ENCODE data around the gene PCNX2. TPM values are rescaled to one million over a fixed set of nuclear protein-coding genes. Genes with fewer than 3 reads are reported as not detected.

Gene PCNX2
- total RNA-seq, 1 experiment from 2014 or later = 96.2 TPM

- no peaks in the 10 kb centered on the region for H3K27me3 ChIP-seq (ENCODE audit: low read length)
- no peak overlapping the region for H2AFZ ChIP-seq (ENCODE audit: low read length)
- H3K4me3 ChIP-seq (ENCODE audit: low read length) = no peak overlapping the region
- no peaks in the 10 kb centered on the region for H3K4me1 ChIP-seq (ENCODE audit: low read length)
- H3K36me3 ChIP-seq (ENCODE audit: insufficient read depth, low read length) = peaks cover 17% of the 10 kb centered on the region; the same call in 1 of the 2 replicates
- no peak overlapping the region for H3K9ac ChIP-seq (ENCODE audit: low read length)
- no peaks in the 10 kb centered on the region for H3K9me3 ChIP-seq (ENCODE audit: low read length)
- H4K20me1 ChIP-seq (ENCODE audit: insufficient read depth, low read depth, low read length) = no peaks in the 10 kb centered on the region
- DNase-seq = no peak
- no peaks in the 10 kb centered on the region for H3K79me2 ChIP-seq (ENCODE audit: low read length)
- H3K9me2 ChIP-seq (replicated peaks; ENCODE audit: insufficient read depth, low read length) = no peaks in the 10 kb centered on the region
- no peak overlapping the region for H3K27ac ChIP-seq (ENCODE audit: low read length)
- no peak overlapping the region for H3K4me2 ChIP-seq (ENCODE audit: low read depth, low read length, poor library complexity, severe bottlenecking)
These were observed 77.7 kb downstream of the PCNX2 start for GRCh38 chr1:233217832-233218231.

- DNase-seq = no peak
- Histone ChIP-seq H3K4me2 (ENCODE audit: low read depth, low read length, poor library complexity, severe bottlenecking) (no peak overlapping the region), H2AFZ (ENCODE audit: low read length) (no peak overlapping the region), H3K4me3 (ENCODE audit: low read length) (no peak overlapping the region), H3K36me3 (ENCODE audit: insufficient read depth, low read length) (peaks cover 11% of the 10 kb centered on the region; the same call in 1 of the 2 replicates), H3K4me1 (ENCODE audit: low read length) (no peaks in the 10 kb centered on the region), H3K9me2 (replicated peaks; ENCODE audit: insufficient read depth, low read length) (no peaks in the 10 kb centered on the region), H3K79me2 (ENCODE audit: low read length) (no peaks in the 10 kb centered on the region), H3K27me3 (ENCODE audit: low read length) (no peaks in the 10 kb centered on the region), H4K20me1 (ENCODE audit: insufficient read depth, low read depth, low read length) (no peaks in the 10 kb centered on the region), H3K9me3 (ENCODE audit: low read length) (no peaks in the 10 kb centered on the region), H3K9ac (ENCODE audit: low read length) (no peak overlapping the region), H3K27ac (ENCODE audit: low read length) (no peak overlapping the region)
These were observed 79.5 kb downstream of the PCNX2 start for GRCh38 chr1:233216009-233216408.

GRCh38 chr1:233215135-233215760 lies 80.3 kb downstream of the PCNX2 start:
- peaks cover 7% of the 10 kb centered on the region; the same call in 1 of the 2 replicates for H3K36me3 ChIP-seq (ENCODE audit: insufficient read depth, low read length)
- H4K20me1 ChIP-seq (ENCODE audit: insufficient read depth, low read depth, low read length) = no peaks in the 10 kb centered on the region
- H3K9ac ChIP-seq (ENCODE audit: low read length) = no peak overlapping the region

GRCh38 chr1:233211595-233211994 lies 83.9 kb downstream of the PCNX2 start:
- H4K20me1 ChIP-seq (ENCODE audit: insufficient read depth, low read depth, low read length) = no peaks in the 10 kb centered on the region
- H3K27me3 ChIP-seq (ENCODE audit: low read length) = no peaks in the 10 kb centered on the region
- H3K9me3 ChIP-seq (ENCODE audit: low read length) = no peaks in the 10 kb centered on the region
- 0 out of 2 replicates have a peak, but pooled peaks cover 5% of the 10 kb centered on the region for H3K36me3 ChIP-seq (ENCODE audit: insufficient read depth, low read length)
- H3K9ac ChIP-seq (ENCODE audit: low read length) = no peak overlapping the region
- H3K4me3 ChIP-seq (ENCODE audit: low read length) = no peak overlapping the region
- no peak overlapping the region for H3K4me2 ChIP-seq (ENCODE audit: low read depth, low read length, poor library complexity, severe bottlenecking)
- H3K79me2 ChIP-seq (ENCODE audit: low read length) = no peaks in the 10 kb centered on the region
- no peaks in the 10 kb centered on the region for H3K9me2 ChIP-seq (replicated peaks; ENCODE audit: insufficient read depth, low read length)
- H3K27ac ChIP-seq (ENCODE audit: low read length) = no peak overlapping the region
- H2AFZ ChIP-seq (ENCODE audit: low read length) = no peak overlapping the region
- no peaks in the 10 kb centered on the region for H3K4me1 ChIP-seq (ENCODE audit: low read length)
- DNase-seq = no peak

More at GRCh38 chr1:233215135-233215760, 80.3 kb downstream of the PCNX2 start:
- Histone ChIP-seq H3K79me2 (ENCODE audit: low read length) (no peaks in the 10 kb centered on the region), H2AFZ (ENCODE audit: low read length) (no peak overlapping the region), H3K4me1 (ENCODE audit: low read length) (no peaks in the 10 kb centered on the region), H3K9me2 (replicated peaks; ENCODE audit: insufficient read depth, low read length) (no peaks in the 10 kb centered on the region), H3K4me2 (ENCODE audit: low read depth, low read length, poor library complexity, severe bottlenecking) (no peak overlapping the region), H3K27ac (ENCODE audit: low read length) (no peak overlapping the region), H3K27me3 (ENCODE audit: low read length) (no peaks in the 10 kb centered on the region), H3K9me3 (ENCODE audit: low read length) (no peaks in the 10 kb centered on the region), H3K4me3 (ENCODE audit: low read length) (no peak overlapping the region)
- no peak for DNase-seq

GRCh38 chr1:233211106-233211505 lies 84.4 kb downstream of the PCNX2 start:
- Histone ChIP-seq H3K36me3 (ENCODE audit: insufficient read depth, low read length) (0 out of 2 replicates have a peak, but pooled peaks cover 5% of the 10 kb centered on the region), H3K9me3 (ENCODE audit: low read length) (no peaks in the 10 kb centered on the region), H3K79me2 (ENCODE audit: low read length) (no peaks in the 10 kb centered on the region), H3K9ac (ENCODE audit: low read length) (no peak overlapping the region), H3K4me3 (ENCODE audit: low read length) (no peak overlapping the region), H3K4me1 (ENCODE audit: low read length) (no peaks in the 10 kb centered on the region), H3K27me3 (ENCODE audit: low read length) (no peaks in the 10 kb centered on the region), H2AFZ (ENCODE audit: low read length) (no peak overlapping the region), H3K27ac (ENCODE audit: low read length) (no peak overlapping the region), H3K4me2 (ENCODE audit: low read depth, low read length, poor library complexity, severe bottlenecking) (no peak overlapping the region), H4K20me1 (ENCODE audit: insufficient read depth, low read depth, low read length) (no peaks in the 10 kb centered on the region), H3K9me2 (replicated peaks; ENCODE audit: insufficient read depth, low read length) (no peaks in the 10 kb centered on the region)
- no peak for DNase-seq

GRCh38 chr1:233209481-233209880 lies 86.0 kb downstream of the PCNX2 start:
- H3K9me3 ChIP-seq (ENCODE audit: low read length) = no peaks in the 10 kb centered on the region
- no peak overlapping the region for H3K4me3 ChIP-seq (ENCODE audit: low read length)
- no peak overlapping the region for H3K27ac ChIP-seq (ENCODE audit: low read length)
- no peaks in the 10 kb centered on the region for H3K27me3 ChIP-seq (ENCODE audit: low read length)
- H3K79me2 ChIP-seq (ENCODE audit: low read length) = no peaks in the 10 kb centered on the region
- 0 out of 2 replicates have a peak, but pooled peaks cover 9% of the 10 kb centered on the region for H3K36me3 ChIP-seq (ENCODE audit: insufficient read depth, low read length)
- no peak for DNase-seq
- no peaks in the 10 kb centered on the region for H4K20me1 ChIP-seq (ENCODE audit: insufficient read depth, low read depth, low read length)
- H3K9me2 ChIP-seq (replicated peaks; ENCODE audit: insufficient read depth, low read length) = no peaks in the 10 kb centered on the region
- H3K9ac ChIP-seq (ENCODE audit: low read length) = no peak overlapping the region
- H3K4me2 ChIP-seq (ENCODE audit: low read depth, low read length, poor library complexity, severe bottlenecking) = no peak overlapping the region
- no peak overlapping the region for H2AFZ ChIP-seq (ENCODE audit: low read length)
- no peaks in the 10 kb centered on the region for H3K4me1 ChIP-seq (ENCODE audit: low read length)

- no peak overlapping the region for H3K9ac ChIP-seq (ENCODE audit: low read length)
- H3K4me3 ChIP-seq (ENCODE audit: low read length) = no peak overlapping the region
- no peaks in the 10 kb centered on the region for H3K4me1 ChIP-seq (ENCODE audit: low read length)
- no peak for DNase-seq
- no peaks in the 10 kb centered on the region for H3K79me2 ChIP-seq (ENCODE audit: low read length)
- H3K36me3 ChIP-seq (ENCODE audit: insufficient read depth, low read length) = 0 out of 2 replicates have a peak, but pooled peaks cover 9% of the 10 kb centered on the region
- no peaks in the 10 kb centered on the region for H3K9me2 ChIP-seq (replicated peaks; ENCODE audit: insufficient read depth, low read length)
- no peak overlapping the region for H3K4me2 ChIP-seq (ENCODE audit: low read depth, low read length, poor library complexity, severe bottlenecking)
- no peaks in the 10 kb centered on the region for H3K9me3 ChIP-seq (ENCODE audit: low read length)
- H2AFZ ChIP-seq (ENCODE audit: low read length) = no peak overlapping the region
- no peaks in the 10 kb centered on the region for H4K20me1 ChIP-seq (ENCODE audit: insufficient read depth, low read depth, low read length)
- no peaks in the 10 kb centered on the region for H3K27me3 ChIP-seq (ENCODE audit: low read length)
- no peak overlapping the region for H3K27ac ChIP-seq (ENCODE audit: low read length)
These were observed 86.8 kb downstream of the PCNX2 start for GRCh38 chr1:233208687-233209086.

GRCh38 chr1:233197940-233198339 lies 97.6 kb downstream of the PCNX2 start:
- no peak overlapping the region for H3K4me3 ChIP-seq (ENCODE audit: low read length)
- no peaks in the 10 kb centered on the region for H3K4me1 ChIP-seq (ENCODE audit: low read length)
- H3K9ac ChIP-seq (ENCODE audit: low read length) = no peak overlapping the region
- peaks cover 7% of the 10 kb centered on the region; the same call in 1 of the 2 replicates for H3K9me3 ChIP-seq (ENCODE audit: low read length)
- no peaks in the 10 kb centered on the region for H3K79me2 ChIP-seq (ENCODE audit: low read length)
- no peak overlapping the region for H2AFZ ChIP-seq (ENCODE audit: low read length)
- no peaks in the 10 kb centered on the region for H3K27me3 ChIP-seq (ENCODE audit: low read length)
- H3K9me2 ChIP-seq (replicated peaks; ENCODE audit: insufficient read depth, low read length) = no peaks in the 10 kb centered on the region
- no peak overlapping the region for H3K4me2 ChIP-seq (ENCODE audit: low read depth, low read length, poor library complexity, severe bottlenecking)
- H4K20me1 ChIP-seq (ENCODE audit: insufficient read depth, low read depth, low read length) = no peaks in the 10 kb centered on the region
- H3K36me3 ChIP-seq (ENCODE audit: insufficient read depth, low read length) = peaks cover 34% of the 10 kb centered on the region
- DNase-seq = no peak
- no peak overlapping the region for H3K27ac ChIP-seq (ENCODE audit: low read length)

All from Karpas-422 (cell line).